HCT116 (cell line): Measurements from ENCODE around the gene RPL13A. TPM values are rescaled to one million over a fixed set of nuclear protein-coding genes. Genes with fewer than 3 reads are reported as not detected.

ENCODE experiments used
- ATAC-seq: fragments of 200-7000 bp; cut with Tn5 transposase; 2 replicates; pipeline ENCODE4 v1.9.1; 2020; ENCODE audit warnings: mild to moderate bottlenecking, moderate library complexity
- BruUV-seq: library from RNA; stranded (reverse); fragments of 400-500 nt; replicated peaks from 2 replicates; lab custom pipeline; 2021; lab: Mats Ljungman, UMichigan
- CTCF ChIA-PET: fragments of 300-600 bp; sonication (Branson Sonifier 250); formaldehyde crosslinking; loops from one replicate; lab custom pipeline; 2021; ENCODE audit warnings: antibody characterized with exemption; lab: Charles Lee
- POLR2A ChIA-PET: fragments of 300-600, 350-600 bp; sonication (Branson Sonifier 250); formaldehyde crosslinking; loops from one replicate; lab custom pipeline; 2021; ENCODE audit warnings: antibody characterized with exemption; lab: Charles Lee
- RAD21 ChIA-PET, 2 experiments: fragments of 300-600 bp; sonication (Branson Sonifier 250); formaldehyde crosslinking; loops; one replicate each; lab custom pipeline; 2023; ENCODE audit warnings: low total read pairs in 2 of 2; ENCODE audit not compliant: uncharacterized antibody in 2 of 2, unreplicated experiment in 2 of 2, low non-redundant PET in 1 of 2; lab: Charles Lee
- DNase-seq: peaks from one replicate; pipeline ENCODE4 v3.0.0-alpha.2; 2010; ENCODE audit warnings: low read depth, low spot score
- H2AFZ ChIP-seq: fragments of 200-600 bp; shearing (Covaris generic), sonication (generic); 2 replicates; pipeline ENCODE4 v1.6.1; 2017; ENCODE audit warnings: low read depth, mixed run types, mixed read lengths, antibody characterized with exemption, low read length; ENCODE audit not compliant: poor library complexity, severe bottlenecking
- H3K27ac ChIP-seq: 2 replicates; pipeline ENCODE4 v1.5.1; 2012; ENCODE audit warnings: low read depth, low read length
- H3K27me3 ChIP-seq: fragments of 200-600 bp; sonication (generic); 2 replicates; pipeline ENCODE4 v1.6.1; 2016; ENCODE audit warnings: mixed run types, low read length, mixed read lengths; ENCODE audit not compliant: insufficient read depth
- H3K36me3 ChIP-seq, 2 experiments: fragments of 200-500 bp in 1 of 2; fragments of 200-600 bp in 1 of 2; sonication (Bioruptor generic) in 1 of 2; sonication (generic) in 1 of 2; 2 replicates each; pipeline versions ENCODE4 v1.5.1 to v1.6.1; 2014 to 2016; ENCODE audit warnings: low read length in 2 of 2, inconsistent platforms in 1 of 2, mixed read lengths in 1 of 2, mixed run types in 1 of 2; ENCODE audit not compliant: insufficient read depth in 2 of 2, control insufficient read depth in 1 of 2
- H3K4me1 ChIP-seq, 2 experiments: fragments of 200-600 bp in 1 of 2; sonication (generic) in 1 of 2; 2 replicates each; pipeline versions ENCODE4 v1.5.1 to v1.6.1; 2012 to 2017; ENCODE audit warnings: low read length in 2 of 2, inconsistent platforms in 1 of 2, mild to moderate bottlenecking in 1 of 2, mixed read lengths in 1 of 2, mixed run types in 1 of 2, moderate library complexity in 1 of 2; ENCODE audit not compliant: insufficient read depth in 2 of 2, control insufficient read depth in 1 of 2
- H3K4me2 ChIP-seq: fragments of 200-600 bp; sonication (generic); 2 replicates; pipeline ENCODE4 v1.6.1; 2017; ENCODE audit warnings: mixed run types, low read length, mixed read lengths
- H3K4me3 ChIP-seq, 2 experiments: fragments of 200-600 bp in 1 of 2; sonication (generic) in 1 of 2; replicated peaks in 1 of 2; 2 replicates each; pipeline ENCODE4 v1.5.1; 2011 to 2016; ENCODE audit warnings: low read length in 2 of 2, control low read depth in 1 of 2, low read depth in 1 of 2, mild to moderate bottlenecking in 1 of 2, mixed read lengths in 1 of 2, mixed run types in 1 of 2
- H3K79me2 ChIP-seq: fragments of 200-600 bp; sonication (generic); 2 replicates; pipeline ENCODE4 v1.6.1; 2017; ENCODE audit warnings: mild to moderate bottlenecking, mixed run types, low read length, moderate library complexity, mixed read lengths; ENCODE audit not compliant: insufficient read depth
- H3K9ac ChIP-seq: fragments of 200-600 bp; sonication (generic); 2 replicates; pipeline ENCODE4 v1.6.1; 2016; ENCODE audit warnings: low read length, mixed read lengths
- H3K9me2 ChIP-seq: fragments of 200-600 bp; sonication (generic), shearing (Covaris generic); 2 replicates; pipeline ENCODE4 v1.6.1; 2017; ENCODE audit warnings: mixed run types, mild to moderate bottlenecking, moderate library complexity; ENCODE audit not compliant: insufficient read depth
- H3K9me3 ChIP-seq, 2 experiments: fragments of 200-500 bp in 1 of 2; fragments of 200-600 bp in 1 of 2; sonication (Bioruptor generic) in 1 of 2; sonication (generic) in 1 of 2; 2 replicates each; pipeline ENCODE4 v1.6.1; 2014 to 2017; ENCODE audit warnings: low read length in 2 of 2, mixed read lengths in 2 of 2, inconsistent platforms in 1 of 2, low read depth in 1 of 2, mild to moderate bottlenecking in 1 of 2, mixed run types in 1 of 2, moderate library complexity in 1 of 2; ENCODE audit not compliant: control insufficient read depth in 1 of 2, insufficient read depth in 1 of 2
- H4K20me1 ChIP-seq: fragments of 200-600 bp; sonication (generic), shearing (Covaris generic); 2 replicates; pipeline ENCODE4 v1.6.1; 2017; ENCODE audit warnings: mixed run types, mild to moderate bottlenecking, moderate library complexity; ENCODE audit not compliant: insufficient read depth
- CBX3 ChIP-seq: IDR thresholded peaks from 2 replicates; pipeline ENCODE4 v1.6.1; 2012; ENCODE audit warnings: low read depth
- EZH2 ChIP-seq: fragments of 200-600 bp; sonication (generic); IDR thresholded peaks from 2 replicates; pipeline ENCODE4 v1.6.1; 2017; ENCODE audit warnings: antibody characterized with exemption, mixed run types
- EZH2phosphoT487 ChIP-seq: fragments of 200-600 bp; IDR thresholded peaks from 2 replicates; pipeline ENCODE4 v1.6.1; 2018; ENCODE audit warnings: antibody characterized with exemption, borderline replicate concordance
- POLR2A ChIP-seq: IDR thresholded peaks from 2 replicates; pipeline ENCODE4 v1.7.0; 2011; ENCODE audit warnings: borderline replicate concordance; ENCODE audit not compliant: insufficient read depth, insufficient read length; ENCODE audit errors: extremely low read depth
- SP1 ChIP-seq: IDR thresholded peaks from 2 replicates; pipeline ENCODE4 v1.6.1; 2012; ENCODE audit warnings: low read depth
- YY1 ChIP-seq: IDR thresholded peaks from 2 replicates; pipeline ENCODE4 v1.6.1; 2011; ENCODE audit warnings: low read length, low read depth, moderate library complexity, mild to moderate bottlenecking; ENCODE audit not compliant: insufficient replicate concordance; ENCODE audit errors: extremely low read depth
- ZNF274 ChIP-seq: fragments of 200-500 bp; sonication (Bioruptor generic); IDR thresholded peaks from 2 replicates; pipeline ENCODE4 v1.6.1; 2014; ENCODE audit warnings: mild to moderate bottlenecking, low read depth, low read length, inconsistent platforms
- intact Hi-C: fragments of 100-400 bp; cut with micrococcal nuclease; formaldehyde crosslinking; loops from 2 replicates; pipeline ENCODE4 v1.10.0; 2022
- total RNA-seq: library from RNA; stranded (reverse); gene quantifications from one replicate; pipeline ENCODE4 v1.2.1, GENCODE V29; 2021; ENCODE audit not compliant: unreplicated experiment
- TF ChIP-seq, protein P1 (sequence below): IDR thresholded peaks from 2 replicates; pipeline ENCODE4 v1.6.1; 2012; ENCODE audit warnings: low read depth
- TF ChIP-seq, protein P2 (sequence below): IDR thresholded peaks from 2 replicates; pipeline ENCODE4 v1.6.1; 2011; ENCODE audit warnings: mild to moderate bottlenecking, low read length, moderate library complexity; ENCODE audit not compliant: insufficient replicate concordance; ENCODE audit errors: extremely low read depth
- TF ChIP-seq, protein P3 (sequence below), 3 experiments: fragments of 200-600 bp in 1 of 3; sonication (generic) in 1 of 3; IDR thresholded peaks in 2 of 3; conservative IDR thresholded peaks in 1 of 3; 2 replicates each; pipeline ENCODE4 v1.5.1; 2012 to 2017; ENCODE audit warnings: low read depth in 2 of 3, low read length in 2 of 3, antibody characterized with exemption in 1 of 3, borderline replicate concordance in 1 of 3, control low read depth in 1 of 3, mild to moderate bottlenecking in 1 of 3, mixed read lengths in 1 of 3, mixed run types in 1 of 3, moderate library complexity in 1 of 3; ENCODE audit not compliant: insufficient read depth in 1 of 3

The RPL13A gene
- total RNA-seq, 1 experiment from 2014 or later, result 3,719 TPM

DNA sequence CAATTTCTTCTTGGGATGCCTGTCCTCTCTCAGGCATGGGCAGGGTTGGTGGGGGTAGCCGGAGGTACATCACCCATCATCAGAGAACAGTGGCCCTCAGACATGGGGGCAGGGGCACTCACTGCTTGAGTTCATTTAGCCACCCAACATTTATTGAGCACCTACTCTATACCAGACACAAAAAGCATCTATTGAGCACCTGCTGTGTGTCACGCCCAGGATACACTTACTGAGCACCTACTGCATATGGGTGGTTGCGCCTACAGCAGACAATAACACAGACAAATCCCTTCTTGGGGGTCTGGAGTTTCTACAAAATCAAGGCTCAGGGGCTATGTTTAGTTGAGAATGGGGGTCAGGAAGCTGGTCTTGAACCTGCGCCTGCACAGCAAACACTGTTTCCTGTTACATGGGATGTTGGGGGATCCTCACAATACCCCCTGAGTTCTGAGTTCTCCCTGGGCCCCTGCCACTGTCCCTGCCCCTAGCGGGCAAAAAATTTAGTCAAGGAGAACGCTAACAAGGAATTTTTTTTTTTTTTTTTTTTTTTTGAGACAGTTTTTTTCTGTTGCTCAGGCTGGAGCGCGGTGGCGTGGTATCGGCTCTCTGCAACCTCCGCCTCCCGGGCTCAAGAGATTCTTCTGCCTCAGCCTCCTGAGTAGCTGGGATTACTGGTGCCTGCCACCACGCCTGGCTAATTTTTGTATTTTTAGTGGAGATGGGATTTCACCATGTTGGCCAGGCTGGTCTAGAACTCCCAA lies 52.0 kb downstream of the RPL13A start:
- Histone ChIP-seq H3K79me2 (no peaks in the 10 kb centered on the region), H3K4me3 (no peak overlapping the region), H3K27ac (no peak overlapping the region), H3K27me3 (no peaks in the 10 kb centered on the region), H3K4me1 (no peaks in the 10 kb centered on the region), H3K9me3 (no peaks in the 10 kb centered on the region), H3K4me2 (no peak overlapping the region), H4K20me1 (no peaks in the 10 kb centered on the region), H3K9me2 (no peaks in the 10 kb centered on the region), H3K9ac (no peak overlapping the region), H2AFZ (no peak overlapping the region), H3K36me3 (no peaks in the 10 kb centered on the region)
- DNase-seq, result no peak
- CTCF ChIA-PET, result no interaction called here
- no TSS peak for BruUV-seq
- RAD21 ChIA-PET, result no interaction called here
- intact Hi-C loops, result no loop called here
- TF ChIP-seq ZNF274 (no peak), EZH2 (no peak), CBX3 (no peak), SP1 (no peak), EZH2phosphoT487 (no peak), YY1 (no peak), POLR2A (no peak)
- TF ChIP-seq, protein P1, sequence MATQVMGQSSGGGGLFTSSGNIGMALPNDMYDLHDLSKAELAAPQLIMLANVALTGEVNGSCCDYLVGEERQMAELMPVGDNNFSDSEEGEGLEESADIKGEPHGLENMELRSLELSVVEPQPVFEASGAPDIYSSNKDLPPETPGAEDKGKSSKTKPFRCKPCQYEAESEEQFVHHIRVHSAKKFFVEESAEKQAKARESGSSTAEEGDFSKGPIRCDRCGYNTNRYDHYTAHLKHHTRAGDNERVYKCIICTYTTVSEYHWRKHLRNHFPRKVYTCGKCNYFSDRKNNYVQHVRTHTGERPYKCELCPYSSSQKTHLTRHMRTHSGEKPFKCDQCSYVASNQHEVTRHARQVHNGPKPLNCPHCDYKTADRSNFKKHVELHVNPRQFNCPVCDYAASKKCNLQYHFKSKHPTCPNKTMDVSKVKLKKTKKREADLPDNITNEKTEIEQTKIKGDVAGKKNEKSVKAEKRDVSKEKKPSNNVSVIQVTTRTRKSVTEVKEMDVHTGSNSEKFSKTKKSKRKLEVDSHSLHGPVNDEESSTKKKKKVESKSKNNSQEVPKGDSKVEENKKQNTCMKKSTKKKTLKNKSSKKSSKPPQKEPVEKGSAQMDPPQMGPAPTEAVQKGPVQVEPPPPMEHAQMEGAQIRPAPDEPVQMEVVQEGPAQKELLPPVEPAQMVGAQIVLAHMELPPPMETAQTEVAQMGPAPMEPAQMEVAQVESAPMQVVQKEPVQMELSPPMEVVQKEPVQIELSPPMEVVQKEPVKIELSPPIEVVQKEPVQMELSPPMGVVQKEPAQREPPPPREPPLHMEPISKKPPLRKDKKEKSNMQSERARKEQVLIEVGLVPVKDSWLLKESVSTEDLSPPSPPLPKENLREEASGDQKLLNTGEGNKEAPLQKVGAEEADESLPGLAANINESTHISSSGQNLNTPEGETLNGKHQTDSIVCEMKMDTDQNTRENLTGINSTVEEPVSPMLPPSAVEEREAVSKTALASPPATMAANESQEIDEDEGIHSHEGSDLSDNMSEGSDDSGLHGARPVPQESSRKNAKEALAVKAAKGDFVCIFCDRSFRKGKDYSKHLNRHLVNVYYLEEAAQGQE, result no peak
- TF ChIP-seq, protein P2, sequence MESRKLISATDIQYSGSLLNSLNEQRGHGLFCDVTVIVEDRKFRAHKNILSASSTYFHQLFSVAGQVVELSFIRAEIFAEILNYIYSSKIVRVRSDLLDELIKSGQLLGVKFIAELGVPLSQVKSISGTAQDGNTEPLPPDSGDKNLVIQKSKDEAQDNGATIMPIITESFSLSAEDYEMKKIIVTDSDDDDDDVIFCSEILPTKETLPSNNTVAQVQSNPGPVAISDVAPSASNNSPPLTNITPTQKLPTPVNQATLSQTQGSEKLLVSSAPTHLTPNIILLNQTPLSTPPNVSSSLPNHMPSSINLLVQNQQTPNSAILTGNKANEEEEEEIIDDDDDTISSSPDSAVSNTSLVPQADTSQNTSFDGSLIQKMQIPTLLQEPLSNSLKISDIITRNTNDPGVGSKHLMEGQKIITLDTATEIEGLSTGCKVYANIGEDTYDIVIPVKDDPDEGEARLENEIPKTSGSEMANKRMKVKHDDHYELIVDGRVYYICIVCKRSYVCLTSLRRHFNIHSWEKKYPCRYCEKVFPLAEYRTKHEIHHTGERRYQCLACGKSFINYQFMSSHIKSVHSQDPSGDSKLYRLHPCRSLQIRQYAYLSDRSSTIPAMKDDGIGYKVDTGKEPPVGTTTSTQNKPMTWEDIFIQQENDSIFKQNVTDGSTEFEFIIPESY, result no peak
- TF ChIP-seq, protein P3, sequence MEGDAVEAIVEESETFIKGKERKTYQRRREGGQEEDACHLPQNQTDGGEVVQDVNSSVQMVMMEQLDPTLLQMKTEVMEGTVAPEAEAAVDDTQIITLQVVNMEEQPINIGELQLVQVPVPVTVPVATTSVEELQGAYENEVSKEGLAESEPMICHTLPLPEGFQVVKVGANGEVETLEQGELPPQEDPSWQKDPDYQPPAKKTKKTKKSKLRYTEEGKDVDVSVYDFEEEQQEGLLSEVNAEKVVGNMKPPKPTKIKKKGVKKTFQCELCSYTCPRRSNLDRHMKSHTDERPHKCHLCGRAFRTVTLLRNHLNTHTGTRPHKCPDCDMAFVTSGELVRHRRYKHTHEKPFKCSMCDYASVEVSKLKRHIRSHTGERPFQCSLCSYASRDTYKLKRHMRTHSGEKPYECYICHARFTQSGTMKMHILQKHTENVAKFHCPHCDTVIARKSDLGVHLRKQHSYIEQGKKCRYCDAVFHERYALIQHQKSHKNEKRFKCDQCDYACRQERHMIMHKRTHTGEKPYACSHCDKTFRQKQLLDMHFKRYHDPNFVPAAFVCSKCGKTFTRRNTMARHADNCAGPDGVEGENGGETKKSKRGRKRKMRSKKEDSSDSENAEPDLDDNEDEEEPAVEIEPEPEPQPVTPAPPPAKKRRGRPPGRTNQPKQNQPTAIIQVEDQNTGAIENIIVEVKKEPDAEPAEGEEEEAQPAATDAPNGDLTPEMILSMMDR (IDR thresholded peaks at IDR 0.05 in 2 of 3, conservative IDR thresholded peaks at IDR 0.05 in 1 of 3; ENCODE audit: borderline replicate concordance in 1 of 3, insufficient read depth in 1 of 3, low read depth in 2 of 3, low read length in 2 of 3), result no peak
- POLR2A ChIA-PET, result no interaction called here
- no peak for ATAC-seq
